ENCODE data around the gene RSAD2. TPM values are rescaled to one million over a fixed set of nuclear protein-coding genes. Genes with fewer than 3 reads are reported as not detected.

RSAD2 gene
- total and polyA plus RNA-seq, 9 of the 15 experiments (the other 6 are each of a cell fraction or from before 2014, with no cell fraction given) = 0.15 to 1.4 (median 0.28) TPM

DNA sequence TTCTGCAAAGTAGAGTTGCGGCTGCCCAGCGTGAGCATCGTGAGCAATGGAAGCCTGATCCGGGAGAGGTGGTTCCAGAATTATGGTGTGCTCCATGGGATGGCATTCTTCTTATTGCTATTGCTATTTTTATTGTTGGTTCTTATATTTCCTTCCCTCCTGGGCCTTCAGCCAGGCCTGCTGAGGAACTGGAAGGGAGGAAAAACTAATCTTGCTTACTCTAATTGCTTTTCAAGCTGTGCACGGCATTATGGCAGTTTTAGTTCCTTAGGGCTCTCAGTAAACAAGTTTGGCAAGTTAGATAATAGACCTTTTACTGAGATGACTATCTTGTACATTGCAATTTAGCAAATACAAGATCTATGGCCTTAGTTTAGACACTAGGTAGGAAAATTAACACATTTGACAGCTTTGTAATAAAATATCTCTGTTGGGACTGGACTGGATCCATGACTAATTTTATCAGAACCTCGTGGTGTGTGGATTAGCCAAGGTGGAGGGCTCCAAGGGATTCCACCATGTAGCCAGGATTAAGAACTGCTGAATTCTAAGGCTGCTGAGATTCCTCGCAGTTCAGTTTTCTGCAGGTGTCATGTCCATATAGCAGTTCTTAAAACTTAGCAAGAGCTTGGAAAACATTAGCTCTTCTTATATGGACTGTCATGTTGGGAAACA lies 6.0 kb downstream of the RSAD2 start:
- in situ Hi-C loops (cut with MboI) = no loop called here
- H3K9me1 ChIP-seq (ENCODE audit: control insufficient read depth, insufficient read depth, low read length) = no peaks in the 10 kb centered on the region
- H3K27ac ChIP-seq (ENCODE audit: extremely low read depth, low read depth, low read length) = no peak overlapping the region
- no peak overlapping the region for H3K4me3 ChIP-seq
- H4K20me1 ChIP-seq (replicated peaks; ENCODE audit: control insufficient read depth, insufficient read depth, low read length) = no peaks in the 10 kb centered on the region
- H3K9me3 ChIP-seq (replicated peaks; ENCODE audit: control insufficient read depth, insufficient read depth, low read depth, low read length) = peaks cover 12% of the 10 kb centered on the region
- POLR2A ChIA-PET = interaction anchor here (0.6 to 1.8 kb wide), 3 partner anchors 13 to 51 kb away, joined by 3 to 4 read pairs (median 3); no protein-coding TSS in a partner anchor
- no peak for FAIRE-seq
- no peak overlapping the region for H2AFZ ChIP-seq (ENCODE audit: low read depth, low read length)
- intact Hi-C loops (cut with micrococcal nuclease) = no loop called here
- CTCF ChIA-PET (ENCODE audit: low intra/inter-chr PET ratio) = no interaction called here
- 50% methylated on average over 7 of the region's 7 CpGs for WGBS (ENCODE audit: insufficient coverage, low coverage, missing lambda C conversion rate)
- ATAC-seq = no peak
- H3K79me2 ChIP-seq (ENCODE audit: control insufficient read depth, insufficient read depth, low read length) = no peaks in the 10 kb centered on the region
- BruUV-seq (replicated peaks) = no TSS peak
- no peaks in the 10 kb centered on the region for H3K36me3 ChIP-seq (ENCODE audit: control insufficient read depth, insufficient read depth, low read length)
- no peak overlapping the region for H3K9ac ChIP-seq (ENCODE audit: insufficient read depth in 1 of 2, low read depth in 2 of 2, low read length in 2 of 2)
- H3K4me2 ChIP-seq (ENCODE audit: insufficient read depth, low read length) = no peak overlapping the region
- H3K4me1 ChIP-seq (replicated peaks in 1 of 2; ENCODE audit: control insufficient read depth in 2 of 2, insufficient read depth in 2 of 2, low read length in 2 of 2) = peaks cover 20 to 85% of the 10 kb centered on the region in 2 experiments
- DNase-seq (ENCODE audit: extremely low read depth in 1 of 4, low spot score in 3 of 4) = no peak
- H3K27me3 ChIP-seq (ENCODE audit: control insufficient read depth in 2 of 2, insufficient read depth in 2 of 2, low read length in 2 of 2) = no peaks in the 10 kb centered on the region
- TF ChIP-seq MEF2A (IDR thresholded peaks at IDR 0.05; ENCODE audit: control insufficient read depth, low read depth, low read length) (no peak), TAF9B (IDR thresholded peaks at IDR 0.05; ENCODE audit: partially characterized antibody) (no peak), DIDO1 (tag; IDR thresholded peaks at IDR 0.05; ENCODE audit: low read depth) (no peak), ZNF764 (CRISPR knock-in tag; IDR thresholded peaks at IDR 0.05; ENCODE audit: low read depth) (no peak), HNRNPH1 (optimal IDR thresholded peaks at IDR 0.05; ENCODE audit: low read depth, low read length) (no peak), HNRNPLL (IDR thresholded peaks at IDR 0.05; ENCODE audit: low read depth, low read length, poor library complexity, severe bottlenecking) (no peak), IRF2 (CRISPR knock-in tag; IDR thresholded peaks at IDR 0.05) (no peak), SMARCB1 (IDR thresholded peaks at IDR 0.05; ENCODE audit: insufficient read length, low read depth) (no peak), KLF6 (CRISPR knock-in tag; IDR thresholded peaks at IDR 0.05; ENCODE audit: borderline replicate concordance) (no peak), CBX2 (IDR thresholded peaks at IDR 0.05; ENCODE audit: insufficient read depth, low read length, poor library complexity, severe bottlenecking) (no peak), RB1 (IDR thresholded peaks at IDR 0.05; ENCODE audit: low read depth) (no peak), FOXA1 (IDR thresholded peaks at IDR 0.05; ENCODE audit: borderline replicate concordance) (no peak)
- TF ChIP-seq, protein P1, sequence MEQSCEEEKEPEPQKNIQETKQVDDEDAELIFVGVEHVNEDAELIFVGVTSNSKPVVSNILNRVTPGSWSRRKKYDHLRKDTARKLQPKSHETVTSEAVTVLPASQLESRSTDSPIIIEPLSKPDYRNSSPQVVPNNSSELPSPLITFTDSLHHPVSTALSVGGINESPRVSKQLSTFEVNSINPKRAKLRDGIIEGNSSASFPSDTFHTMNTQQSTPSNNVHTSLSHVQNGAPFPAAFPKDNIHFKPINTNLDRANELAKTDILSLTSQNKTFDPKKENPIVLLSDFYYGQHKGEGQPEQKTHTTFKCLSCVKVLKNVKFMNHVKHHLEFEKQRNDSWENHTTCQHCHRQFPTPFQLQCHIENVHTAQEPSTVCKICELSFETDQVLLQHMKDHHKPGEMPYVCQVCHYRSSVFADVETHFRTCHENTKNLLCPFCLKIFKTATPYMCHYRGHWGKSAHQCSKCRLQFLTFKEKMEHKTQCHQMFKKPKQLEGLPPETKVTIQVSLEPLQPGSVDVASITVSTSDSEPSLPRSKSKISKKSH (CRISPR knock-in tag; IDR thresholded peaks at IDR 0.05) = no peak
- TF ChIP-seq, protein P2, sequence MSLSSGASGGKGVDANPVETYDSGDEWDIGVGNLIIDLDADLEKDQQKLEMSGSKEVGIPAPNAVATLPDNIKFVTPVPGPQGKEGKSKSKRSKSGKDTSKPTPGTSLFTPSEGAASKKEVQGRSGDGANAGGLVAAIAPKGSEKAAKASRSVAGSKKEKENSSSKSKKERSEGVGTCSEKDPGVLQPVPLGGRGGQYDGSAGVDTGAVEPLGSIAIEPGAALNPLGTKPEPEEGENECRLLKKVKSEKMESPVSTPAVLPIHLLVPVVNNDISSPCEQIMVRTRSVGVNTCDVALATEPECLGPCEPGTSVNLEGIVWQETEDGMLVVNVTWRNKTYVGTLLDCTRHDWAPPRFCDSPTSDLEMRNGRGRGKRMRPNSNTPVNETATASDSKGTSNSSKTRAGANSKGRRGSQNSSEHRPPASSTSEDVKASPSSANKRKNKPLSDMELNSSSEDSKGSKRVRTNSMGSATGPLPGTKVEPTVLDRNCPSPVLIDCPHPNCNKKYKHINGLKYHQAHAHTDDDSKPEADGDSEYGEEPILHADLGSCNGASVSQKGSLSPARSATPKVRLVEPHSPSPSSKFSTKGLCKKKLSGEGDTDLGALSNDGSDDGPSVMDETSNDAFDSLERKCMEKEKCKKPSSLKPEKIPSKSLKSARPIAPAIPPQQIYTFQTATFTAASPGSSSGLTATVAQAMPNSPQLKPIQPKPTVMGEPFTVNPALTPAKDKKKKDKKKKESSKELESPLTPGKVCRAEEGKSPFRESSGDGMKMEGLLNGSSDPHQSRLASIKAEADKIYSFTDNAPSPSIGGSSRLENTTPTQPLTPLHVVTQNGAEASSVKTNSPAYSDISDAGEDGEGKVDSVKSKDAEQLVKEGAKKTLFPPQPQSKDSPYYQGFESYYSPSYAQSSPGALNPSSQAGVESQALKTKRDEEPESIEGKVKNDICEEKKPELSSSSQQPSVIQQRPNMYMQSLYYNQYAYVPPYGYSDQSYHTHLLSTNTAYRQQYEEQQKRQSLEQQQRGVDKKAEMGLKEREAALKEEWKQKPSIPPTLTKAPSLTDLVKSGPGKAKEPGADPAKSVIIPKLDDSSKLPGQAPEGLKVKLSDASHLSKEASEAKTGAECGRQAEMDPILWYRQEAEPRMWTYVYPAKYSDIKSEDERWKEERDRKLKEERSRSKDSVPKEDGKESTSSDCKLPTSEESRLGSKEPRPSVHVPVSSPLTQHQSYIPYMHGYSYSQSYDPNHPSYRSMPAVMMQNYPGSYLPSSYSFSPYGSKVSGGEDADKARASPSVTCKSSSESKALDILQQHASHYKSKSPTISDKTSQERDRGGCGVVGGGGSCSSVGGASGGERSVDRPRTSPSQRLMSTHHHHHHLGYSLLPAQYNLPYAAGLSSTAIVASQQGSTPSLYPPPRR (CRISPR knock-in tag; IDR thresholded peaks at IDR 0.05; ENCODE audit: borderline replicate concordance) = no peak
- TF ChIP-seq, protein P3, sequence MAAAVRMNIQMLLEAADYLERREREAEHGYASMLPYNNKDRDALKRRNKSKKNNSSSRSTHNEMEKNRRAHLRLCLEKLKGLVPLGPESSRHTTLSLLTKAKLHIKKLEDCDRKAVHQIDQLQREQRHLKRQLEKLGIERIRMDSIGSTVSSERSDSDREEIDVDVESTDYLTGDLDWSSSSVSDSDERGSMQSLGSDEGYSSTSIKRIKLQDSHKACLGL (CRISPR knock-in tag; IDR thresholded peaks at IDR 0.05; ENCODE audit: borderline replicate concordance, poor library complexity, severe bottlenecking) = no peak
